ENCODE data around the gene DDX28.

- no peak for TF ChIP-seq TAF1 (IDR thresholded peaks at IDR 0.05; ENCODE audit: borderline replicate concordance, insufficient read depth, low read length)
- no peak for TF ChIP-seq POLR2AphosphoS5 (IDR thresholded peaks at IDR 0.05; ENCODE audit: low read depth, low read length)
- TF ChIP-seq REST (IDR thresholded peaks at IDR 0.05; ENCODE audit: insufficient read depth in 1 of 2, low read depth in 2 of 2, low read length in 2 of 2): no peak
These were observed 47.5 kb downstream of the DDX28 start for GRCh38 chr16:67975321-67976105.
